Parathyroid adenoma (tissue), 2 donors: ENCODE results near the gene HDAC8.
"Not testable (repeated sequence)": the region's sequence is repeated elsewhere in the genome, so short reads cannot be mapped to it uniquely, and the experiment has no call there.

Experiments
- H2AFZ ChIP-seq: fragments of 300-600 bp; sonication (generic); one replicate; pipeline ENCODE4 v1.7.0; 2017; ENCODE audit warnings: antibody characterized with exemption, mild to moderate bottlenecking
- H3K27ac ChIP-seq: fragments of 300-600 bp; sonication (generic); one replicate; pipeline ENCODE4 v1.7.0; 2017
- H3K27me3 ChIP-seq: fragments of 300-600 bp; sonication (generic); one replicate; pipeline ENCODE4 v1.7.0; 2017; ENCODE audit warnings: low read length; ENCODE audit not compliant: control insufficient read depth, insufficient read depth
- H3K36me3 ChIP-seq: fragments of 300-600 bp; sonication (generic); one replicate; pipeline ENCODE4 v1.7.0; 2017; ENCODE audit warnings: low read length; ENCODE audit not compliant: control insufficient read depth, insufficient read depth
- H3K4me1 ChIP-seq: fragments of 300-600 bp; sonication (generic); one replicate; pipeline ENCODE4 v1.7.0; 2017; ENCODE audit warnings: control low read depth
- H3K4me2 ChIP-seq: fragments of 300-600 bp; sonication (generic); one replicate; pipeline ENCODE4 v1.7.0; 2017; ENCODE audit warnings: low read length
- H3K4me3 ChIP-seq: fragments of 300-600 bp; sonication (generic); one replicate; pipeline ENCODE4 v1.7.0; 2017; ENCODE audit warnings: low read depth, low read length
- H3K79me2 ChIP-seq: fragments of 300-600 bp; sonication (generic); one replicate; pipeline ENCODE4 v1.7.0; 2017; ENCODE audit warnings: control low read depth
- H3K9ac ChIP-seq: fragments of 300-600 bp; sonication (generic); one replicate; pipeline ENCODE4 v1.7.0; 2017; ENCODE audit warnings: mild to moderate bottlenecking
- H3K9me3 ChIP-seq: fragments of 300-600 bp; sonication (generic); one replicate; pipeline ENCODE4 v1.7.0; 2017; ENCODE audit warnings: low read length; ENCODE audit not compliant: control insufficient read depth
- TF ChIP-seq, protein P1 (sequence below): fragments of 300-600 bp; sonication (generic); IDR thresholded peaks from one replicate; pipeline ENCODE4 v1.7.0; 2017; ENCODE audit warnings: antibody characterized with exemption, mild to moderate bottlenecking
- donor health status: primary hyperparathyroidism.

HDAC8 gene

DNA sequence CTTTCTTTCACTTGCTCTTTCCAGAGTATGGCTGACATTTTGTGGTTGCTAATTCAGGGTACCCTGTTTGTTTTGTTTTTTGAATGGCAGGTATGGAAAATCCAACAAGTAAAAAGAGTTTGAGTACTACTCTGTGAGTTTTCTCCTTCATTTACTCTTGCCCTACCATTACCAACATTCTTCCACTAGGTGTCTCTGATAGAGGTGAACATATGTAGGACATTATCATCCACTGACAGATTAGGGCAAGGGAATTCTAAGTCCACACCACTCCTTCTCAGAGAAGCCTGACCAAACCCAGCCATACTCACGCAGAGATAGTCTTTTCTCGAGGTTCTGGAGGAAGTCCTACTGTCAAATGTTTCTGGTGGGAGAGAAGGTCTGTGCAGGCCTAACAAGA lies 36.7 kb upstream of the HDAC8 start:
- no peak overlapping the region for H3K4me2 ChIP-seq
- no peaks in the 10 kb centered on the region for H3K36me3 ChIP-seq
- H3K9ac ChIP-seq, result no peak overlapping the region
- no peaks in the 10 kb centered on the region for H3K27me3 ChIP-seq
- no peaks in the 10 kb centered on the region for H3K9me3 ChIP-seq
- no peak overlapping the region for H3K4me3 ChIP-seq
- H2AFZ ChIP-seq, result no peak overlapping the region
- TF ChIP-seq, protein P1, sequence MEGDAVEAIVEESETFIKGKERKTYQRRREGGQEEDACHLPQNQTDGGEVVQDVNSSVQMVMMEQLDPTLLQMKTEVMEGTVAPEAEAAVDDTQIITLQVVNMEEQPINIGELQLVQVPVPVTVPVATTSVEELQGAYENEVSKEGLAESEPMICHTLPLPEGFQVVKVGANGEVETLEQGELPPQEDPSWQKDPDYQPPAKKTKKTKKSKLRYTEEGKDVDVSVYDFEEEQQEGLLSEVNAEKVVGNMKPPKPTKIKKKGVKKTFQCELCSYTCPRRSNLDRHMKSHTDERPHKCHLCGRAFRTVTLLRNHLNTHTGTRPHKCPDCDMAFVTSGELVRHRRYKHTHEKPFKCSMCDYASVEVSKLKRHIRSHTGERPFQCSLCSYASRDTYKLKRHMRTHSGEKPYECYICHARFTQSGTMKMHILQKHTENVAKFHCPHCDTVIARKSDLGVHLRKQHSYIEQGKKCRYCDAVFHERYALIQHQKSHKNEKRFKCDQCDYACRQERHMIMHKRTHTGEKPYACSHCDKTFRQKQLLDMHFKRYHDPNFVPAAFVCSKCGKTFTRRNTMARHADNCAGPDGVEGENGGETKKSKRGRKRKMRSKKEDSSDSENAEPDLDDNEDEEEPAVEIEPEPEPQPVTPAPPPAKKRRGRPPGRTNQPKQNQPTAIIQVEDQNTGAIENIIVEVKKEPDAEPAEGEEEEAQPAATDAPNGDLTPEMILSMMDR, result no peak
- H3K27ac ChIP-seq, result no peak overlapping the region
- H3K4me1 ChIP-seq, result no peaks in the 10 kb centered on the region
- H3K79me2 ChIP-seq, result no peaks in the 10 kb centered on the region

DNA sequence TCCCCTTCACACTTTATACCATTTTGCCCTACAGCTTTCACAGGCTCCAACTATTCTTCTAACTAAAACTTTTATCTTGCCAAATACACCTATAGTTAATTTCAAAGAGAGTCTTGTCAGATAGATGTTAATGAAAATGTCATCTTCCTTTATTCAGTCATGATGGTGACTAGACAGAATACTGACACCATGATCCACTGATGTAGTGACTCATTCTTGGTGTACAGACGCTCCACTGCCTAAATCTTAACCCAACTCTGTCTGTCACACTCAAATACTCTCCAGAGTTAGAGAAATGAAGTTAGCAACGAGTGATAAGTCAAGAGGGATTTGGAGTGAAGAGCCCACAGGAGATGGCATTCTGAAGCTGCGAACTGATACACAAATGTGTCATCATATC lies 32.1 kb upstream of the HDAC8 start:
- Histone ChIP-seq H3K4me1 (no peaks in the 10 kb centered on the region), H3K9ac (no peak overlapping the region), H3K27ac (no peak overlapping the region), H3K36me3 (no peaks in the 10 kb centered on the region), H3K4me2 (no peak overlapping the region), H3K4me3 (no peak overlapping the region), H2AFZ (no peak overlapping the region), H3K27me3 (no peaks in the 10 kb centered on the region), H3K79me2 (no peaks in the 10 kb centered on the region), H3K9me3 (no peaks in the 10 kb centered on the region)
- TF ChIP-seq, protein P1, result no peak

DNA sequence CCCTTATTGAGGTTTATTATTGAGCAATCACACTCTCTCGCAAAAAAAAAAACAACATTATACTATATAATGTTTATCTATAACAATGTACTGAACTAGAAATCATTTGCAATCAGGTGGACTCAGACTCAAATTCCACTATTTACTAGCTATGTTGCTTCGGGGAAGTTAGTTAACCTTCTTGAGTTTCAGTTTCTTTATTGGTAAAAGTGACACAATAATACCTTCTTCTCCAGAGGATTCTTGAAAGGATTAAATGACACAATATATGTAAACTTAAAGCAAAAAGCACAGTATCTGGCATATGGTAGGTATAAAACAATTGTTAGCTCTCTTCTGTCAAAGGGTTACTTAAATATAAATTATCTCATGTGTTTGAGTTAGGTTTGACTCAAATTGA lies 31.5 kb upstream of the HDAC8 start:
- no peak overlapping the region for H3K27ac ChIP-seq
- H3K4me1 ChIP-seq, result no peaks in the 10 kb centered on the region
- H3K4me3 ChIP-seq, result no peak overlapping the region
- H3K79me2 ChIP-seq, result no peaks in the 10 kb centered on the region
- no peaks in the 10 kb centered on the region for H3K36me3 ChIP-seq
- no peaks in the 10 kb centered on the region for H3K9me3 ChIP-seq
- no peaks in the 10 kb centered on the region for H3K27me3 ChIP-seq
- no peak overlapping the region for H3K4me2 ChIP-seq
- TF ChIP-seq, protein P1, result no peak
- no peak overlapping the region for H2AFZ ChIP-seq
- H3K9ac ChIP-seq, result no peak overlapping the region

DNA sequence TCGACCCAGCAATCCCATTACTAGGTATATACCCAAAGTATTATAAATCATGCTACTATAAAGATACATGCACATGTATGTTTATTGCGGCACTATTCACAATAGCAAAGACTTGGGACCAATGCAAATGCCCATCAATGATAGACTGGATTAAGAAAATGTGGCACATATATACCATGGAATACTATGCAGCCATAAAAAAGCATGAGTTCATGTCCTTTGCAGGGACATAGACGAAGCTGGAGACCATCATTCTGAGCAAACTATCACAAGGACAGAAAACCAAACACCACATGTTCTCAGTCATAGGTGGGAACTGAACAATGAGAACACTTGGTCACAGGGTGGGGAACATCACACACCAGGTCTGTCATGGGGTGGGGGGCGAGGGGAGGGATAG lies 18.4 kb upstream of the HDAC8 start:
- H3K9ac ChIP-seq, H3K79me2 ChIP-seq, H3K36me3 ChIP-seq, H3K9me3 ChIP-seq, H3K4me2 ChIP-seq, H3K27me3 ChIP-seq, H3K4me3 ChIP-seq, H2AFZ ChIP-seq, H3K4me1 ChIP-seq, H3K27ac ChIP-seq: not testable (repeated sequence)

DNA sequence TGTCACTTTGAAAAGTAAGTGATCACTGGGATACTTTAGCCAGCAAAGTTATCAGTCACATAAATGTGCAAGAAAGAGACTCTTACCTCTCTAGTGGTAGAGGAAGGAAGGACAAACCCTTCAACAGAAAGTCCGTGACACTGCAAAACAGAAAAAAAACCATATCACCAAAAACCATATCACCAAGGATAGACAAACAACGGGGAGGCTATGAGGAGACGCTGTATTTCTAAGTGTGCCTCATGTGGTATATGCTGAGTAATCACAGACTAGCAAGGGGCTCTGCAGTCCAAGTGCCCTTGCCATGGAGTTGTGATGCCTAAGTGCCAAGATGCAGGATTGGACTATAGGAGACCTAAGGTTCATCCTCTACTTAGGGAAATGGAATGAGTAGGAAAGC lies 11.5 kb upstream of the HDAC8 start:
- H3K79me2 ChIP-seq, result no peaks in the 10 kb centered on the region
- no peak overlapping the region for H2AFZ ChIP-seq
- no peaks in the 10 kb centered on the region for H3K9me3 ChIP-seq
- no peaks in the 10 kb centered on the region for H3K27me3 ChIP-seq
- TF ChIP-seq, protein P1, result no peak
- H3K4me1 ChIP-seq, result no peaks in the 10 kb centered on the region
- no peak overlapping the region for H3K27ac ChIP-seq
- H3K4me2 ChIP-seq, result no peak overlapping the region
- H3K4me3 ChIP-seq, result no peak overlapping the region
- no peaks in the 10 kb centered on the region for H3K36me3 ChIP-seq
- no peak overlapping the region for H3K9ac ChIP-seq
